Stimulated activated CD4-positive, alpha-beta T cell treated with anti-CD3 and anti-CD28 coated beads, Interleukin-1b, Interleukin-23, amount 100 ng/mL, for 4 hours (primary cell): ENCODE results near the gene RXRA.

ENCODE experiments used
- DNase-seq, 2 donors: peaks; one replicate each; pipeline ENCODE4 v3.0.0-alpha.2; 2020; ENCODE audit warnings: low read depth in 2 of 2

RXRA gene

DNA sequence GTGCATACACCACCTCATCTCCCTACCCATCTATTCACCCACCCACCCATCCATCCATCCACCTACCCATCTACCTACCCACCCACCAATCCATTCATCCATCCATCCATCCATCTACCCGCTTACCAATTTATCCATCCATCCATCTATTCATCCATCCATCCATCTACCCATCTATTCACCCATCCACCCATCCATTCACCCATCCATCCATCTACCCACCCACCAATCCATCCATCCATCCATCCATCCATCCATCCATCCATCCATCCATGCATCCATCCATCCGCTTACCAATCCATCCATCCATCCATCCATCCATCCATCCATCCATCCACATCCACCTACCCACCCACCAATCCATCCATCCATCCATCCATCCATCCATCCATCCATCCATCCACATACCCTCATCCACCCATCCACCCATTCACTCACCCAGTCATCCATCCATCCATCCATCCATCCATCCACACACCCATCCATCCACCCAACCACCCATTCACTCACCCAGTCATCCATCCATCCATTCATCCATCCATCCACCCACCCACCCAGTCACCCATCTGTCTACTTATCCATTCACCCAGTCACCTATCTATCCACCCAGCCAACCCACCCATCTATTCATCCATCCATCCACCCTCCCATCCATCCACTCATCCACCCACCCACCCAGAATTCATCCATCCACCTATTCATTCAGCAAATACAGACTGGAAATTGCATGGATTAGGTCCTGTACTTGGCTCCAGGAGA is 125.6 kb downstream of the RXRA start:
- no peak for DNase-seq

DNA sequence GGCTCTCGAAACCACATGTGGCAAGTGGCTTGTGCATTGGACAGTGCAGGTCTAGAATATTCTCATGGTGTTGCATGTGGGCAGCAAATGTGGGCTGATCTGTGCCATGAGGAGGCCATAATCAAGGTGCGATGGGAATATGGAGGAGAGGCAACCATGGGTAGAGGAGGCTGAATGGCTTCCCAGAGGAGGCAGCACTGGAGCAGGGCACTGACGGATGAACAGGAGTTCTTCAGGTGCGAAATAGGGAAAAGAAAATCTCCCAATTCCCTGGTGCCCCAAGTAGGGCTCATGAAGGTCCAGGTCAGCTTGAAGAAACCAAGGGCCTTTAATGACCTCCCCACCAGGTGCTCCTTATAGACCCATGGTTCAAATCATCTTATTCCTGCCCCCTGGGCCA is 126.5 kb downstream of the RXRA start:
- DNase-seq = no peak

DNA sequence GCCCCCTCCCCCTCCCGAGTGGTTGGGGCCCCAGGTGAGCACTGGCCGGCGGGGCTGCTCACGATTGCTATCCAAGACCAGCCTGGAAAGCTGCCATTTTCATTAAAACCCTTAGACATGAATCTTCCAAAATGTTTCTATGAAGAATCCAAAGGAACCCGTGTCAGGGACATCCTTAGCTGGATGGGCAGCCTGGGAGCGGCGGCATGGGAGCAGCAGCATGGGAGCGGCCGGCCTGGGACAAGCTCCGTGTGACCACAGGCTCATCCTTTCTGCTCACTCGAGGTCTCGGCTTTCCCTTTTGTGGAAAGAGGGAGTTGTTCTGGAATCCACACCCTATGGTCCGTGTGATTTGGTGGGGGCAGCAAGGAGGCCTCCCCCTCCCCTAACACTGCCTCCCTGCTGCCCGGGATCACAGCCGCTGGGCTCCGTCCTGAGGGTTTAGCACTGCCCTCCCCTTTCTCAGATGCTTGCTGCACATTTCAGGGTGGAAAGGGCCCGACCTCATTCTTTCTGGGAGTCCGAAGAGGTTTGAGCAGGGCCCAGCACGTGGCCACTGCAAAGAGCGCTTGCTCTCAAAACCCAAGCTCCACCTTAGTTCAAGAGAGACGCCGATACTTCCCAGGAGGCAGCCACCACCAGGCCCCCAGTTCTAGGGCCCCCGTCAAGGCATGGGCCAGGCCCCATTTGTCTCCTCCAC is 127.7 kb downstream of the RXRA start:
- no peak for DNase-seq

DNA sequence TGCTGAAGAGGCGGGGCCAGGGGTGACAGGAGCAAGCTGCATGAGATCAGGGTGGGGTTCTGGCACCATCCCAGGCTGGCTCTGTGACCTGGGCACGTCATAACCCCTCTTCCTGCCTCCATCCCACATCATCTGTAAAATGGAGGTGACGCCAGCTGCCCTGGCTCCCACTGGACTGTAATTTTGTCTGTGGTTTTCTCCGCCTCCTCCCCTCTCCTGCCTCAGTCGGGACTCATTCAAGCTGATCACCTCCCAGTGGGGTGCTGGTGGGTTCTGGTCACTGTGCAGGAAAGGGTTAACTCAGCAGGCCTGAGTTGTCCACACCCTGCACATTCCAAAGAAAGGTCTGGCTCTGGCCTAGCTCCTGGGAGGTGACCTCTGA is 128.2 kb downstream of the RXRA start:
- DNase-seq = no peak

DNA sequence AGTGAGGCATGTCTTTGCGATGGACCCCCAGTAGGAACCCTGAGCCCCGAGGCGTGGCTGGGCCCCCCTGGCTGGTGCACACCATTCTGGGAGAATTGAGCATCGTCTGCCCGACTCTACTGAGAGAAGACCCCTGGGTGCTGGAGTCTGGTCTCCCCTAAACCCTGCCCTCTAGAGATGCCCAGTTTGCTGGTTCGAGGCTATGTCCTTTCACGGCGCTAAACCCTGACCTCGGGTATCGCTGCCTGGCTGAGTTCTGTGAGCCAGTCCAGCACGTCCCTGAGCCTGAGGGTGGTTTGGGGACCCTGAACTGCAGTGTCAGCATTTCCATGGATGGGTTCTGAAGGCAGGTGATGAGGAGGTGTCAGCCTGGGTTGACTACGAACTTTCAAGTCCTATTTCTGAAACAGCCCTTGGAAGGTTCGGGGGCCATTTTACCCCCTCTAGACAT is 128.8 kb downstream of the RXRA start:
- DNase-seq = no peak

DNA sequence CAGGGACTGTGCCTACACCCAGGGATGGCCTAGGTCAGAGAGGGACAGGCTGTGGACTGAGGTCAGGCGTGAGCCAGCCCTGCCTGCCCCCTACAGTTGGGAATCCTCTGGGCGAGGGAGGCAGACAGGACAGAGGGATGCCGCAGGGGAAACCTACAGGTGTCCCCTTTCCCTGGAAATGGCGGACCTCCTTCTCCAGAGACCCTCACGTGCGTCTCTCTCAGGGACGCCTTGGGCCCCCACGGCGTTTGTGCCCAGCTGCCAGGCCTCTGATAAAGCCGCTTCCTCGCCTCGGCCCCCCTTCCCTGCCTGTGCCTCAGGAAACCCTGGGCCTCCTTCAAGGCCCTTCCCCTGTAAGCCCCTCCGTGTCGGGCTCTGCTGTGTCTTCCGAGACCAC is 129.3 kb downstream of the RXRA start:
- DNase-seq = no peak

DNA sequence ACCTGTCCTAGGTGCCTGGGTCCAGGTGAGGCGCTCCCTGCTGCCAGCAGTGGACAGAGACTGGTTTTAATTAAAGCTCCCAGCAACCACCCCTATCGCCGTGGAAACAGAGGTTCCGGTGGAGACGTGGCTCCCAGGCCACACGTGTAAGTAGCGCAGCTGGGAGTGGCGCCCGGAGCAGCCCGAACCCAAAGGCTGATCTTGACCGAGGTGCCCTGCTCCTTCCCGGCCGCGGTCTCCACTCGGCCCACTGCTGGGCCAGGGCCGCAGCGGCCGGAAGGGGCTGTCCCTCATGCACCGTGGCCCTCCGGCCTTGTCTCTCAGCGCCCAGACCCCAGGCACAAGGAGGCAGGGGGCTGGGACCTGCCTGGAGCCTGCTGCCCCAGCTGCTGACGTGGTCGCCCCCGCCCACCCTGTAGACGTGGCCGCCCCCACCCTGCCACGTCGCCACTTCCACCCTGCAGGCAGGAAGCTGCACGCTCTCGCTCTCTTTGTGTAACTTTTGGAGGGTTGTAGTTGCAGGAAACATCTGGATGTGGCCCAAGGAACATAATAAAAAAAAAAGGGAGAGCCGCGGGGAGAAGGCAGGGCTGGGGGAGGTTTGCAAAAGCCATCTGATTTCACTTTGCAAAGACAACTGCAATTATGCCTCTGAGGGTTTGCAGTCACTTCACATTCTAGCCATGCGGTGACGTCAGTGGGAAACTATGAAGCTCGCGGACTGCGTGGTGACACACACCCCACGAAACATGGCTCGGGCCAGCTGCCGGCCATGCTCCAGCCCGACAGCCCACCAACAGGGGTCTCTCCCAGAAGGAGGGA is 129.9 kb downstream of the RXRA start:
- peak; percentile 65 to 74 for DNase-seq

DNA sequence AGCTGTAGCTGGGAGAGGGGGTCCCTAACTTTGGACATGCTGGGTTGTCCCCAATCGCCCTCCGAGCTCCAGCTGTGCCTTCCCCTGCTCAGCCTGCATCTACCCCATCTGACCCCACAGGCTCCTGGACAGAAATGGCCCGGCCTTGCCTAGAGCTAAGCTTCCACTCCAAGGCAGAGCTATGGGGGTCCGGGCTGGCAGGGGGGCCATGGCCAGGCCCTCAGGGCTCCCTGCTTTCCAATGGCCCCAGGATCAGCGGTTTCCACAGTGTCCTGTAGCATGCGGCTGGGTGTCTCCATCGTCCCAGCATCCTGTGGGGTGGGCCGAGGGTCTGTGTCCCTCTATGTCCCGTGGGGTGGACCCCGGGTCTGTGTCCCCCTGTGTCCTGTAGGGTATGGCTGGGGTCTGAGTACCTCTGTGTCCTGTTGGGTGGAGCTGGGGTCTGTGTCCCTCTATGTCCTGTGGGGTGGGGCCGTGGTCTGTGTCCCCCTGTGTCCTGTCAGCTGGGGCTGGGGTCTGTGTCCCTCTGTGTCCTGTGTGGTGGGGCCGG is 130.6 kb downstream of the RXRA start:
- no peak for DNase-seq

DNA sequence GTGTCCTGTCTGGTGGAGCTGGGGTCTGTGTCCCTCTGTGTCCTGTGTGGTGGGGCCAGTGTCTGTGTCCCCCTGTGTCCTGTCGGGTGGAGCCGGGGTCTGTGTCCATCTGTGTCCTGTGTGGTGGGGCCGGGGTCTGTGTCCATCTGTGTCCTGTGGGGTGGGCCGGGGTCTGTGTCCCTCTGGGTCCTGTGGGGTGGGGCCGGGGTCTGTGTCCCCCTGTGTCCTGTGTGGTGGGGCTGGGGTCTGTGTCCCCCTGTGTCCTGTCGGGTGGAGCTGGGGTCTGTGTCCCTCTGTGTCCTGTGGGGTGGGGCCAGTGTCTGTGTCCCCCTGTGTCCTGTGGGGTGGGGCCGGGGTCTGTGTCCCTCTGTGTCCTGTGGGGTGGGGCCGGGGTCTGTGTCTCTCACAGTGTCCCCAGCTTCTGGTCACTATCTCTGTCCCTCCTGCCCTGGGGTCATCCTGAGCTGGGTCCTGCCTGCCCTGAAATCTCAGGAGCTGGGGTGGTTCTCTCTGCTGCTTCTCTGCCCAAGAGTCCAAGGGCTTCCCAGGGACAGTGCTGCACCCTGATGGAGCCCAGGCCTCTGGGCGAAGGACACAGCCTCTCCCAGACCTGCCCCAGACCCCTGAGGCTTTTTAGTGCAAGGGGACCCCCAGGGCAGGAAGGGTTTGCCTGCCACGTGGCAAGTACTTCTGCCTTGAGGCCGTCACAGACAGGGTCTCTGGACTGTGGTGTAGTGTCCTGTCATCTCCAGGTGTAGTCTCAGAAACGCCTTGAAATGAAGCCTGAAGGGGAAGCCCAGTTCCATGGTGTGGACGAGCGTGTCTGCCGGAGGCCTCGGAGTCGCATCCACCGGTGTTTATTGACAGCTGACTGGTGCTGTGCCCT is 131.3 kb downstream of the RXRA start:
- DNase-seq = no peak

DNA sequence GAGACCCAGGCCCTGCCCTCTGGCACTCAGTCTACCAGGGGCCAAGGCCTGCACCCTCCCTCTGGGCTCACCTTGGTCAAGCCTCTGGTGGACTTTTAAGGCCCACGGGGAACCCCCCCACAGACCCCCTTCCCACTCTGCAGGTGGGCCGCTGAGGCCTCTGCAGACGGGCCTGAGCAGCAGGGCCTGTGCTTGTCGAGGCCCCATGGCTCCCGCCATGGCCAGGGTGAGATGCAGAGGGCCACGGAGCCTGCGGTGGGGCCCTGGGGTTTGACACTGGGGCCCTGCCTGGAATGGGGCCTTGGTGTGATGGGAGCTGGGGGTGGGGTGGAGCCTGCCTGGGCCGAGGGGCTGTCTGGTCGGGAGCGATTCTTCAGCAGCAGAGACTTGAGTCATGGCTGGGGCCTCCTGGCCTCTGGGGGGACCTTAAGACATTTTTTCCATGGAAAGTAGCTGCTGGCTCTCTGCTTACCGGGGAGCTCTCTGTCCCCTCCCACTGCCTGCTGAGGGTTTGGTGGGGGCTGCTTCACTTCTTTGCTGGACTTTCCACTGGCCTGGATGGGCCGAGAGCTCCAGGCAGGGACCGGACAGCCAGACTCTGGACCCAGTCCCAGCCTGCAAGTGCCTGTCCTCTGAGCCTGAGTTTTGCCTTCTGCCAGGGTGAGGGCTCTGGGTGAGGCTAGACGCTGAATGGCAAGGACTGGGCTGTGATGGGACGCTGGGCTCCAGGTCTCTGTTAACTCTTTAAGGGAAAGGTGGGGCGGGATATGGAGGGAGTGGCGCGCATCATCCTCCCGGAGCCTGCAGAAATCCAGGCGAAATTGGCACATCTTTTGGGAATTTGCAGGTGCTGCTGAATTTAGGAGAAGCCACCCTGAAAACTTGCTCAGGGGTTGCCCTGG is 132.2 kb downstream of the RXRA start:
- no peak for DNase-seq

DNA sequence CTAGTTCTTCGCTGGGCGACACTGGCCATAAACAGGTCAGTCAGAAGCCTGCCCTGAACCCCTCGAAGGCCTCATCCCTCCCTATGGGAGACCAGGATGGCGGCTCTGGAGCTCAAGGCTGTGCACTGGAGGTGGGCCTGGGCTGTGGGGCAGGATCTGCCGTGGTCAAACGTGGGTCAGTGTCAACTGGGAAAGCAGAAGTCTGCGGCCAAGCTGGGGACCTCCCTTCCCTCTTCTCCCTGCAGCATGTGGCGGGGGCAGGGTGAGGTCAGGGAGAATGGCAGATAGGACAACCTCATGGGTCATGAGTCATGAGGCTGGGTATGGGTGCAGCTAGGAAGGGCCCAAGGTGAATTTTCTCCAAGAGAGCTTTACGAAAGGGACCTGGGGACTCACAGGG is 132.9 kb downstream of the RXRA start:
- no peak for DNase-seq

DNA sequence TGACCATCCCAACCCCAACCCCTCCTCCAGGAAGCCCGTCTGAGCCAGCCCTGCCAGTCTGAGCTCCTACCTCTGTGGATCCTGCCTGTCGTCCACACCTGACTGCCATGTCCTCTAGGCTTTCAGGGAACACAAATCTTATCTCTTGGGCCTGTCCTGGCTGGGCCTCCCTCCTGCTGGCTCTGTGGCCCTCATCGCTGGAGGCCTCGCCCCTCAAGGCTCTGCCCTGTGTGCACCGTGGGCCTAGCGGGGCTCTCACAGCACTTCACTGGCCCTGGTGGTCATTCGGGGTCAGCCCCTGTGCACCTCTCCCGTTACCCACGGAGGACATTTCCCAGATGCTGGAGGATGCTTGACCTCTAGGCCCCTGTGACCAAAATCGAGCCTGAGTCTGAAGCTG is 133.3 kb downstream of the RXRA start:
- DNase-seq = no peak

DNA sequence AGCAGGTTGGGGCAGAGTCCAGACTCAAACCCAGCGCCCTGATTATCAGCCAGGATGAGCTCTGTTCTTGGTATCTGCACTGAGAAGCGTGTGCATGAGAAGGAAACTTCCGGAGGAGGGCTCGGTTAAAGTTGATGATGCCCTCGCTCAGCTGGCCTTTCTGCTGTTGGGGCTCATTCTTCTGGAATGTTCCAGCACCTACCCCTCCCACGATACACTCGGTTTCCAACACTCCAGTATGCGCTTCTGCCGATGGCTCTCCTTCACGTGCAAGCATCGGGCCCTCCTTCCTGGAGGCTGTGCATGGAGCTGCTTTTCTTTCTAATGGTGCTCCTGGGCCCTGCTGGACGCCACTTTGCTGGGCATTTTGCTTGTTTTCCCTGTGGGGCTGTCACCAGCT is 134.0 kb downstream of the RXRA start:
- no peak for DNase-seq

DNA sequence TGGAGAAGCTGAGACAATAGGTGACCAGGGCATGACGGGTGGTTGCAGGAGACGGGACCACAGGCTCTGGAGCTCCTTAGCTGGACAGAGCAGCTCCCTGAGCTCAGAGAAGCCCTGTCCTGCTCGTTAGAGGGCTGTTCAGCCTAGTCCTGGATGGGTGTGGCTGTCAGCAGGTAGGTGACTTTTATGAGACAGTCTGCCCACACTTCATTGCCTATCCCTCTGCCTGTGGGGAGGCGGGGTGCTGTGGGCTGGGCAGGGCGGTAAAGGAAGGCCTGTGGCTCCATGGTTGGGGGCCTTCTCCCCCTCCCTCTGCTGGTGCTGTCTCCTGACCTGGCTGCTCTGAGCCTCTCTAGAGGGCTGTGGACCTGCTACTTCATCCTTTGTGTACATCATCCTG is 134.6 kb downstream of the RXRA start:
- no peak for DNase-seq

DNA sequence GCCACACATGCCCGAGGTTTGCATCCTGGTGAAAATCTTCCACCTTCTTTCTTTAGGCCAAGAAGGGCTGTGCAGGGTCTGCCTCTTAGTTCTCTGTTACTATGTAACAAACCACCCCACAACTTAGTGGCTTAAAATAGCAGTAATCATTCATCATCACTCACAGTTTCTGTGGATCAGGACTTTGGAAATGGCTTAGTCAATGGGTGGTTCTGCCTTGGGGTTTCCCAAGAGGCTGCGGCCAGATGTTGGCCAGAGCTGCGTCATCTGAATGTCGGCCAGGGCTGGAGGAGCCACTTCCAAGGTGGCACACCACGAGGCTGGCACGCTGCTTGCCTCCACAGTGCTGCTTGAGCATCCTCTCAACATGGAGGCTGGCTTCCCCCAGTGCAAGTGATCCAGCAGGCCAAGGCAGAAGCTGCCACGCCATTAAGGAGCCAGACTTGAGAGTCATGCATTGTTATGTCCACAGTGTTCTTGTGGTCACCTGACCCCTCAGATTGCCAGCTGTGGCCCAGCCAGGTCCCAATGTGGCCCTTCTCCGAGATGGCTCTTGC is 135.2 kb downstream of the RXRA start:
- DNase-seq = no peak

DNA sequence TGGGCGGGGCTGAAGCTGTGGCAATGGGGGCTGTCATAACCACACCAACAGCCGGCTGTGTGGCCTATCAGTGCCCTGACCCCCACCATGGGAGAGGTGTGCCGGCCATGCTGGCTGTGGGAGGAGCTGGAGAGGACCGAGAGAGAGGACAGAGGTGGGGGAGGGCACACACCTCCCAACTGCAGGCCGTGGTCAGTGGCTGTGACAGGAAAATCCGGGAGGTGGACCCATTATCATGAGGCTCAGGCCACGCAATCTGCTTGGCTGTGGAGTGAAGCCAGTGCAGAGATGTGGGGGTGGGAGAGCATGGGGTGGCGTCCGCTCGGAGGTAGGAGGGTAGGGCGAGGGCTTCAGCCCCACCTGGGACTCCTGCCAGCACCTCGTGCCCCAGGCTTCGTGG is 136.1 kb downstream of the RXRA start:
- no peak for DNase-seq

DNA sequence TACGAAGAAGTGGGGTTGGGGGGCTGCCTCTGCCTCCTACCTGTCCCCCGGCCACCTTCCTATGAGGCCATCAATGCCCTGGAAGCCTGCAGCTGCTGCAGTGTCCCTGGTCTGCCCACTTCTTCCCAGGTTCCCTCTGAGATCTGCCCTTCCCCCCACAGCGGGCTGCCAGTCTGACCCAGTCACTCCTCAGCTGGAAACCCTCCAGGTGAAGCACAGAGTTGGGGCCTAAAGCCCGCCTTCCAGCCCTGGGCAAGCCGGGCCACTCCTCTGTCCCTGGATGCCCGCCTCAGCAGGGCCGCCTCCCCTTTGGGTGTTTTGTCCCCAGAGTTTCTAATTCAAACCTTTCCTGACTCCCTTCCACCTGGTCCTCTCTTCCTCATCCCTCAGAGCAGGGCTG is 137.0 kb downstream of the RXRA start:
- DNase-seq = no peak

DNA sequence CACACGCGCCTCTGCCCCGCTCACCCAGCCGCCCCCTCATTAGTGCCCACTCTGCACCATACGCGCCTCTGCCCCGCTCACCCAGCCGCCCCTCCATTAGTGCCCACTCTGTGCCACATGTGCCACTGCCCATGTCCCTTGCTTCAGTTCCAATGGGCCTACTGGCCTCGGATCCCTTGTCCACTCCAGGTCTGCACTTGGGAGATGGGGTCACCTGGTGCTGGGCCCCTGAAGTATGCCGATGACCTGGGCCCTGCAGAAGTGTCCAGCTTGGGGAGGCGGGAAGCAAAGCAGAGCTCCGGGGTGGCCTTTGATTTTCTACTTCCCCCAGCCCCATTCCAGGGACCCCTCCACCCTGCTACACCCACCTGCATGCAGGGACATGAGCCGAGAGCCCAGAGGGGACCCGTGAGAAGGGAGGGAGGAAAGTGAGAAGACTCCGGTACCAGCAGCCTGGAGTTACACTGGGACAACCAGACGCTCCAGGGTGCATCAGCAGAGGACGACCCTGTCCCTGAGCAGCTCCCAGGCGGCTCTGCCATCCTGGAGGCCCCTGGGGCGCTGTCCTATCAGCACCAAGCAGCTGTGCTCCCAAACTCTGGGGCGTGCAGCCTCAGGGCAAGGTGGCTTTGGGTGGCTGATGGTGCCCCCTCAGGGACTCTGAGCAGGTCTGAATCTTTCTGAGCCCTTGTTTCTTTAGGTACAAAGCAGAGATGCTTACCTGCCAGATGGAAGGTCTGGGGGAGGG is 140.8 kb downstream of the RXRA start:
- no peak for DNase-seq

DNA sequence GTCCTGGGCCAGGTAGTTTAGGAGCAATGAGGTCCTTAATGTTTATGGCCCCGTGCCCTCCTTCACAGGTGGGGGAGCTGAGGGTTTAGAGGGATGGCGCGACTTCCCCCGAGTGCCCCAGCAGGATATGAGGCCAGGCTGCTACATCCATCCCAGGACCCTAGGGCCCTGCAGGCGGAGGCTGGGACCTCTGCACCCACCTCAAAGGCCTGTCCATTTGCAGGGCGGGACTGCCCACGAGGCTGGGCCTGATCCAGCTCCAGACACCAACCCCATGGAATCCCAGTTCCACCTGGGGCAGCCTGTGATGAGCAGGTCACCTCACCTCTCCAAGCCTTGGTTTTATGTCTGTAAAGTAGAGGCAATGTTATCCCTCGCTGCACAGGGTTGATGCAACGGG is 142.1 kb downstream of the RXRA start:
- no peak for DNase-seq
